GM10847 (cell line): ENCODE measurements around the gene RHOV.
A peak's percentile ranks its signal among the peaks of the same experiment; 100 is the strongest.

Experiments used
- POLR2A ChIP-seq: IDR thresholded peaks from 2 replicates; pipeline ENCODE4 v1.6.1; 2011; ENCODE audit not compliant: insufficient read length; ENCODE audit errors: extremely low read depth

Gene RHOV

GRCh38 chr15:40893733-40894680 is 20.0 kb upstream of the RHOV start, which contains the start of gene VPS18:
VPS18 (plus strand) TSS chr15:40894450; CDS start chr15:40894769, 319 bp downstream.
- peak; percentile 54 for TF ChIP-seq POLR2A

GRCh38 chr15:40893019-40893670 is 19.1 kb upstream of the RHOV start:
- no peak for TF ChIP-seq POLR2A

DNA sequence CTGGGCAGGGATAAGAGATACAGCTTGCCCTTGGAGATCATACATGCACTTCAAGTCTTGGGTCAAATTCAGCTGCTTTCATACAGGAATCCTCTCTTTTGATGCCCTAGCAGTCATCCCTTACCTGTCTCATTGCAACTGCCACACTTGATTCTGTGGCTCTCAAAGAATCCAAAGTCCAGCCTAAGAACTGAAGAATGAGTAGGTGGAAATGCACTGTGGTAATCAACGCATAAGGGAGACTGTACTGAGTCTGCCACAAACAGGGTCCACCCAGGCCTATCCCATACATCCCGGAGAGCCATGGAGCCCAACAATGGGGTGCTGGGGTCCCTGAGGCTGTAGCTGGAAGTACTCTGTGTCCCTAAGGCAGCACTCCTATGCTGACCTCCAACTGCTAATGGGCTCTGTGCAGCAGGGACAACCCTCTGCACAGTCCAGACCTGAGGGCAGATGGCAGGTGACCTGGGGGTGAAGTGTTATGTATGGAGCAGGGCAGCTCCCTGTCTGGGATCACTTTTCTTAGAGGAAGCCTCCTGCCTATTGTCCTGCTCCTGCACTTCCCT is 18.5 kb upstream of the RHOV start:
- no peak for TF ChIP-seq POLR2A

GRCh38 chr15:40891810-40892446 is 17.9 kb upstream of the RHOV start:
- no peak for TF ChIP-seq POLR2A

DNA sequence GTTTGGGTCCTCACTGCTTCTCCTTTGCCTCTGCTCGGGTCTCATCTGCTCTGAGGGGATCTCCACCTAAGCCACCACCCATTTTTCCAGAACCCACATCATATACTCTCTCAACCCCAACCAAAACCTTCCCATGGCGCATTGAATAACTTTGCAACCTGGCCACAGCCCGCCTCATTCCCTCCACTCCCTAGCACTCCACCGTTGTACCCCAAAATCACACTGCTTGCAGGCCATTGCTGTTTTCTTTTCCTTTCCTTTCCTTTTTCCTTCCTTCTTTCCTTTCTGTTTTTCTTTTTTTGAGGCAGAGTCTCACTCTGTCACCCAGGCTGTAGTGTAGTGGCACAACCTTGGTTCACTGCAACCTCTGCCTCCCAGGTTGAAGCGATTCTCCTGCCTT is 17.1 kb upstream of the RHOV start:
- no peak for TF ChIP-seq POLR2A

DNA sequence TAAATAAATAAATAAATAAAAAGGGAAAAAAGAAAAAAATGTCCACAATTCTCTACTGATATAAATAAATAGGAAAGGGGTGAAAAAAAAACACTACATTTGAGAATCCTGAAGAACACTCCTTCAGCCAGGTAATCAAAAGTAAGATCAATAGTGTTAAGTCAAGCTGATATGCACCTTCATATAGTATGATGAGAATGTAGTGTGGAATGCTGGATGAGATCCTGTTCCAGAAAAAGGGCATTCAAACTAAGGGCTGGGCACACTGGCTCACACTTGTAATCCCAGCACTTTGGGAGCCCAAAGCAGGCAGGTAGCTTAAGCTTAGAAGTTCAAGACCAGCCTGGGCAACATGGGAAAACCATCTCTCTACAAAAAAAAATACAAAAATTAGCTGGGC is 15.1 kb upstream of the RHOV start:
- TF ChIP-seq POLR2A = no peak

GRCh38 chr15:40886586-40886985 is 12.6 kb upstream of the RHOV start:
- TF ChIP-seq POLR2A = no peak

GRCh38 chr15:40881351-40881750 is 7.3 kb upstream of the RHOV start:
- TF ChIP-seq POLR2A = no peak

DNA sequence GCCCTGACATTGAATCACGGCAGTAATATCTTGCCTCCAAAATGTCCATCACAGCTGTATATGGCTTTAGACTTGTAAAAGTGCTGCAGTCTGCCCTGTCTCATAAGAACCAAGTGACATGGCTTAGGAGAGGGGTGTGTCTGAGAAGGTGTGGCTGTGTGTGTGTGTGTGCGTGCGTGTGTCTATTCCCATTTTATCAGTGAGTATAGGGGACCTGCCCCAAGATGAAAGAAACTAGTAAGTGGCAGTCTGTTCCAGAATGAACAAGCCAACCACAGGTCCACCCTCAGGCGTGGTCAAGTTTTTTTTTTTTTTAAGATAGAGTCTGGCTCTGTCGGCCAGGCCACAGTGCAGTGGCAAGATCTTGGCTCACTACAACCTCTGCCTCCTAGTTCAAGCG is 5.6 kb upstream of the RHOV start:
- no peak for TF ChIP-seq POLR2A

DNA sequence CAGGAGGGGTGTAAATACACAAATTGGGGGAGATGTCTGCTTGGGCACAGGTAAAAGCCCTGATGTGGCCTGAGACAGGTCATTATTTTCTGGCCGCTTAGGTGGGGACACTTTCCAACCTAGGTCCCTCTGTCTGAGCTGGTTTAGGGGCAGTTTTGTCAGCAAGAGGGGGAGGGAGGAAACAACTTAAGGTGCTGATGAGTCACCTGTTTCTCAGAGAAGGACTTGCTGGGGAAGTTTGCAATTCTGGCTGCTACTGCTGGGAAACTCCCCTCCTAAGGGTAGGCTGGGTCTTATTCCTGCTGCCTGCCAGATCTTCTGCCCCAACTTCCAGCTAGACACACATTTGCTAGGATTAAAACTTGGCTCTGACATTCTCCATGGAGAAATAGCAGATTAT is 4.8 kb upstream of the RHOV start:
- no peak for TF ChIP-seq POLR2A

DNA sequence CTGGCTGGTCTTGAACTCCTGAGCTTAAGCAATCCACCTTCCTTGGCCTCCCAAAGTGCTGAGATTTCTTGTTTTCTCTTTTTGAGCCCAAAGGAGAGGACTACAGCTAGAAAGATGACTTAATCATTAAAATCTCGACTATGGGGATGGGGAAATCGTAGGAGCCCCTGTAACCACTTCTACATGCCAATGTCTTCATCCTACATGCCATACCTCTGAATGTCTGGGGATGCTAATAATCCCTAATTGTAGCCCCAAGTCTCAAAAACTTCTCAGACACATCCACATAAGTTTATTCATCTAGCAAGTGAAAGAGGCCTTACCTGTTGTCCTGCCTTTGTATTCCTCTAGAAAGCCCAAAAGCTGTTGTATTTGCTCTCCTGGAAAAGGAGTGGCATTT is 3.7 kb upstream of the RHOV start:
- TF ChIP-seq POLR2A = no peak

- TF ChIP-seq POLR2A = no peak
Measured at GRCh38 chr15:40875991-40876730, 2.1 kb upstream of the RHOV start.

DNA sequence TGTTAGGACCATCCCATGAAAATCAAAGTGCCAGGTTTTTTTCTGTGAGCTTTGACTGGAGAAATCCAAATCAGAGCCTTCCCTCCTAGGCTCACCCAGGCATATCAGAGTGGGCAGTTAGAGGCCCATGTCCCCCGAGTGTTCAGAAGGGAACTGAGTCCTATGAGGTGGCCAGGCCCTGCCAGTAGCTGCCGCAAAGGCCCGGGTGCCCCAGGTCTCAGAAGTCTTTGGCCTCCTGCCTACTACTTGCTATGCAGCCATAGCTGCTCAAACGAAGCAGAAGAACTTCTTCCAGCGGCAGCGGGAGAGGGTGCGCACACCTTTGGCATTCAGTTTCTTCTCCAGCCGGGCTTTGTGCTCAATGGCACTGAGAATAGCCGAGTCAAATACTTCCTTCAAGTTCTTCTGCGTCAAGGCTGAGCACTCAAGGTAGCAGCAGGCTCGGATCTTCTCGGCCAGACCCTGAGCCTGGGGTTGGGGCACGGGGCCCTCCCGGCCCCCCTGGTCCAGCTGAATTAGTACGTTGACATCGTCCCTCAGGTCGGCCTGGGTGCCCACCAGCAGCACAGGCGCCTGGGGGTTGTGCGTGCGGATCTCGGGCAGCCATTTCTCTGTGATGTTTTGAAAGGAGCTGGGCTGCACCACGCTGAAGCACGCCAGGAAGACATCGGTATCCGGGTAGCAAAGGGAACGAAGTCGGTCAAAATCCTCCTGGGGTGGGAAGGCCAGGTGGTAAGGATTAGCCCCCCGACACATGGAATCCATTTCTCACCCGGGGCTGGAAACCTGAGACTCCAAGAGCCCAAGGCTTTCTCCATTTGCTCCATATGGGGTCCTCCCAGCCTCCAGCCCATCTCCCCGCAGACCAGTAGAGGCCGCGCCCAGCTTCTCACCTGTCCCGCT is 992 bp downstream of the RHOV start:
- no peak for TF ChIP-seq POLR2A
